GM18519 (cell line): ENCODE data around the gene TCEA3.

Experiments
- ATAC-seq: cut with Tn5 transposase; IDR thresholded peaks from one replicate; pipeline ENCODE4 v1.9.1; 2021; ENCODE audit warnings: mild to moderate bottlenecking, moderate library complexity; ENCODE audit not compliant: unreplicated experiment, low FRiP score

The TCEA3 gene

DNA sequence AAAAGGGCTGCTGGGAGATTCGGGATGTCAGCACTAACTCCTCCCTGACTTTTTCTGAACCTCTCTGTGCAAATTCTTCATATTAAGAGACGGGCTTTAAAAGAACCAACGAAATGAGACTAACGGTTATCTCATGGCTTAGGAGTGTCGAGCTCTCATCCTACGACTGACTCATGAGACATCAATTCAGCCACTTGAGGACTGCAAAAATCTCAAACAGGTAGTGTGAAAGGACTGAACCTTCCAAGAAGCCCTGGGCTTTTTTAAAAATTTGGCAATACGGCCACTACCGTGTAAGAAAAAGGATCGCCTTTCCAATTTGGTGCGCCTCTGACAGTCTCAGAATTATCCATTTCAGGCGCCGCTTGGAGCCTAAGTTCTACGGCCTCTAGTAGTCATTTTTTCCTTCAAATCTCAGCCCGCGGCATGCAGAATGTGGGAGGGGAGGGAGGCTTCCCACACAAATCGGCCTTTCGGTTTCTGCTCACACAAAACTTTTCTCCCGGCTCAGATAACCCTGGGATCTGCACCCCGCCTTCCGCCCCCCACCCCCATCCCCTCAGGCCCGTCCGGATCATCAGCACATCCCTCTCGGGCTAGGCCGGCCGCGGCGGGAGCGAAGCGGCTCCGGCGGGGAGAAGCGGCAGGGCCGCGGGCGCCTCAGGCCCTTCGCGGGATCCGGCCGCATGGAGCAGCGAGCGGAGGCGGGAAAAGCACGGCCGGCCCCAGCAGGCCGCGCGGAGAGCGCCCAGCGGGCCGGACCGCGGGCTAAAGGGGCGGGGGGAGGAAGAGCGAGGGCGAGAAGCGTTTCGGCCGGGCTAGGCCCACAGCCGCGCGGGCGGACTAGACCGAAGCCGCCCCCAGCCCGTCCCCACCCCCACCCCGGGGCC, 81.1 kb downstream of the TCEA3 start:
- peak; percentile 5 for ATAC-seq

DNA sequence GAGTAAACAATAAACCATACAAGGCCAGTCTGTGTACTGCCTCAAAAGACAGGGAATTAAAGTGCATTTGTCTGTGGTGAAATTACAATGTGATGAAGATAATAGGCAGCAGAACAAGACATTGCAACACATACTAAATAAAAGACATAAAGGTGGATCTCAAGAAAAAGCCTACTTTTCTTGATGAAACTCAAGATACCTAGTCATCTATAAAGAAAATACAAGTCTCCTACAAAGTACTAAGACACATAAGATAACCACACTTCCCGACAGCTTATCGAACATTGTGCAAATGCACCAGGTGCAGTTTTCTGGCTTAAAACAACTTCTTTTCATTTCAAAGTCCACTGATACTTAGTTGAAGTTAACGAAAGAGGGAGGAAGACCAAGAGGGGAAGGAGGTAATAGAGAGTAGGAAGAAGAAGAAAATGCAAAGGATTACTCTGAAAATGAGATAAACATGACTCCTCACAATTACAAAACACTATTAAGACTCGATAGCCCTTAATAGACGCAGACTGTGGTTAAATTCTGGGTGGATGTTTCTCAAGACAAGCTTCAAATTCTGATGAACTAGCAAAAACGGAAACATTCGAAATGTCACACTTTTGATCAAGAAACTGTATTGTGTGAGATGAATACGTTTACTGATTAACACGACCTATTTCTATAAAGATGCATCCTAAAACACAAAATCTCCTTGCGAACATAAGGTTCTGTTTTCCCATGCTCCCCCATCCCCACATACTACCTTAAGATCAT, 82.4 kb downstream of the TCEA3 start:
- ATAC-seq, result no peak

DNA sequence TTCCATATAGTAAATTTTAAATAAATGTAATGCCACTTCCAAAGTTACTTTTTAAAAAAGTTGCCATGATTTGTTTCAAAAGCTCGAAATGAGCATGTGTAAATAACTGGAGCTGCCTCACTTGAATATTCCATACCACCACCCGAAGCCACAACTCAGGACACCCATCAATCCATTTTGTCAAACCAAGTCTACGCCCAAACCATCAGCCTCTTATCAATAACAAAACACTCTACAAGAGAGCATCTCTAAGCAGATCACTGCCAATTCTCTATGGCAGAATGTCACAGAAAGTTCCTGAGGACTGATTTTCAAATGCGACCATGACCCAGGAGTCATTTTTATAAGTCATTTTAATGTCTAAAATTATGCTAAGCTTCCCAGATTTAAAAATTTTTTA, 84.9 kb downstream of the TCEA3 start:
- no peak for ATAC-seq

DNA sequence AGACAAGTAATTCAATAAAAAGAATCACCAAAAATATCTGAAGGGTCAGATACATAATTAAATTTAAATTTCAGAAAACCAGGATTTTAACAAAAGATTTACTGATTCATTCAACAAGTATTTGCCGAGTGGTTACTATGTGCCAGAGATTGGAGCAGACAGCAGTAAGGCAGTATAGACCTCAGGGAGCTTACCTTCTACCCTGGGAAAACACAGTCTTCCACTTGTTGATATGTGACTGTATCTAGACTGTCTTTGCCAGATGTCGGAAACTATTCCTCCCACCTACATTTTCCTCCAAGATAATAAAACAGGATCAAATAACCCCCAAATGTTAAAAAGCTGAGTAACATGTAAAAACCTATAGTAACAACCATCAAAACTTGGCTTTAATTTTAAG, 86.7 kb downstream of the TCEA3 start:
- ATAC-seq, result no peak

DNA sequence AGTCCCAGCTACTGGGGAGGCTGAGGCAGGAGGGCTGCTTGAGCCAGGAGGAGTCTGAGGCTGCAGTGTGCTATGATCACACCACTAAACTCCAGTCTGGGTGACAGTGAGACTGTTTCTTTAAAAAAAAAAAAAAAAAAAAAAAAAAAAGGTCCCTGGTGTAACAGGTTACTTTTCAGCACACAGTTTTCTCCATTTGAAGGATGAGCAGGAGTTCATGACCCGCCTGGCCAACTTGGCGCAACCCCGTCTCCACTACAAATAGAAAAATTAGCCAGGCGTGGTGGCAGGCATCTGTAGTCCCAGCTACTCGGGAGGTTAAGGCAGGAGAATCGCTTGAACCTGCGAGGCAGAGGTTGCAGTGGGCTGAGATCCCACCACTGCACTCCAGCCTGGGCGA, 92.8 kb downstream of the TCEA3 start:
- no peak for ATAC-seq
